Astrocyte (in vitro differentiated cells and primary cell): Measurements from ENCODE around the gene LANCL1. TPM values are rescaled to one million over a fixed set of nuclear protein-coding genes. Genes with fewer than 3 reads are reported as not detected.

Experiments
- DNase-seq: peaks from one replicate; pipeline ENCODE4 v3.0.0-alpha.2; 2010; ENCODE audit warnings: low read depth
- FAIRE-seq: peaks from 2 replicates; lab custom pipeline; 2011; peaks lifted over from hg19 to GRCh38; lab: Jason Lieb, UNC
- H2AFZ ChIP-seq: 2 replicates; pipeline ENCODE4 v1.6.0; 2012; ENCODE audit warnings: low read depth, low read length, inconsistent platforms
- H3K27ac ChIP-seq: 2 replicates; pipeline ENCODE4 v1.5.1; 2011; ENCODE audit warnings: low read depth, low read length, inconsistent platforms
- H3K27me3 ChIP-seq: 2 replicates; pipeline ENCODE4 v1.6.0; 2011; ENCODE audit warnings: low read length, inconsistent platforms; ENCODE audit not compliant: insufficient read depth
- H3K36me3 ChIP-seq: 2 replicates; pipeline ENCODE4 v1.5.1; 2011; ENCODE audit warnings: low read length, inconsistent platforms; ENCODE audit not compliant: insufficient read depth
- H3K4me1 ChIP-seq: 2 replicates; pipeline ENCODE4 v1.5.1; 2011; ENCODE audit warnings: low read length, inconsistent platforms; ENCODE audit not compliant: insufficient read depth
- H3K4me2 ChIP-seq: 2 replicates; pipeline ENCODE4 v1.6.0; 2012; ENCODE audit warnings: low read length, inconsistent platforms
- H3K4me3 ChIP-seq: 2 replicates; pipeline ENCODE4 v1.5.1; 2011; ENCODE audit warnings: low read depth, mild to moderate bottlenecking, low read length, inconsistent platforms; ENCODE audit not compliant: insufficient read depth
- H3K79me2 ChIP-seq: 2 replicates; pipeline ENCODE4 v1.6.0; 2012; ENCODE audit warnings: mild to moderate bottlenecking, low read length, inconsistent platforms; ENCODE audit not compliant: insufficient read depth
- H3K9ac ChIP-seq: 2 replicates; pipeline ENCODE4 v1.6.0; 2012; ENCODE audit warnings: mild to moderate bottlenecking, low read length, inconsistent platforms
- H3K9me3 ChIP-seq: 2 replicates; pipeline ENCODE4 v1.5.1; 2012; ENCODE audit warnings: low read depth, mild to moderate bottlenecking, low read length, inconsistent platforms; ENCODE audit not compliant: insufficient read depth
- H4K20me1 ChIP-seq: 2 replicates; pipeline ENCODE4 v1.6.0; 2012; ENCODE audit warnings: low read length, inconsistent platforms; ENCODE audit not compliant: insufficient read depth
- H3K27ac Mint-ChIP-seq: one replicate; pipeline ENCODE4 v1.8.0; 2021; ENCODE audit warnings: mild to moderate bottlenecking, mixed read lengths; ENCODE audit not compliant: unreplicated experiment
- H3K27me3 Mint-ChIP-seq: one replicate; pipeline ENCODE4 v1.8.0; 2021; ENCODE audit warnings: low read depth, mixed read lengths; ENCODE audit not compliant: unreplicated experiment
- H3K36me3 Mint-ChIP-seq: one replicate; pipeline ENCODE4 v1.8.0; 2021; ENCODE audit warnings: low read depth, mixed read lengths; ENCODE audit not compliant: unreplicated experiment
- H3K4me1 Mint-ChIP-seq: one replicate; pipeline ENCODE4 v1.8.0; 2021; ENCODE audit warnings: low read depth, mixed read lengths; ENCODE audit not compliant: unreplicated experiment
- H3K4me3 Mint-ChIP-seq: one replicate; pipeline ENCODE4 v1.8.0; 2021; ENCODE audit warnings: mild to moderate bottlenecking, moderate library complexity, mixed read lengths; ENCODE audit not compliant: unreplicated experiment
- H3K9me3 Mint-ChIP-seq: one replicate; pipeline ENCODE4 v1.8.0; 2021; ENCODE audit warnings: mild to moderate bottlenecking, mixed read lengths; ENCODE audit not compliant: unreplicated experiment
- CTCF ChIP-seq: IDR thresholded peaks from 2 replicates; pipeline ENCODE4 v1.5.1; 2011; ENCODE audit warnings: low read depth, mild to moderate bottlenecking, inconsistent platforms, low read length, moderate library complexity; ENCODE audit not compliant: insufficient read depth
- EZH2 ChIP-seq: IDR thresholded peaks from 2 replicates; pipeline ENCODE4 v1.6.1; 2012; ENCODE audit warnings: mild to moderate bottlenecking, low read length, inconsistent platforms; ENCODE audit not compliant: insufficient read depth
- total RNA-seq: library from RNA; stranded (reverse); gene quantifications from 2 replicates; pipeline ENCODE4 v1.2.1, GENCODE V29; 2021

The LANCL1 gene
- total RNA-seq, 1 donor from 2014 or later: 38.3 TPM

- H3K27ac Mint-ChIP-seq: no peak overlapping the region
- no peak overlapping the region for H3K27ac ChIP-seq
- FAIRE-seq: no peak
- H3K9me3 Mint-ChIP-seq: no peaks in the 10 kb centered on the region
- H3K4me1 ChIP-seq: peaks cover 6% of the 10 kb centered on the region
- H3K79me2 ChIP-seq: peaks cover 12% of the 10 kb centered on the region
- peaks cover 13% of the 10 kb centered on the region for H3K36me3 ChIP-seq
- no peaks in the 10 kb centered on the region for H3K27me3 ChIP-seq
- H3K4me1 Mint-ChIP-seq: peaks cover 7% of the 10 kb centered on the region
- no peaks in the 10 kb centered on the region for H4K20me1 ChIP-seq
- no peak overlapping the region for H2AFZ ChIP-seq
- H3K27me3 Mint-ChIP-seq: no peaks in the 10 kb centered on the region
- H3K4me3 ChIP-seq: no peak overlapping the region
- no peak overlapping the region for H3K4me3 Mint-ChIP-seq
- H3K9me3 ChIP-seq: no peaks in the 10 kb centered on the region
- no peak for DNase-seq
- H3K9ac ChIP-seq: no peak overlapping the region
- no peak for TF ChIP-seq EZH2
- no peak for TF ChIP-seq CTCF
- H3K4me2 ChIP-seq: no peak overlapping the region
- peaks cover 4% of the 10 kb centered on the region for H3K36me3 Mint-ChIP-seq
Observed at GRCh38 chr2:210474776-210475175, 1.8 kb downstream of the LANCL1 start.

DNA sequence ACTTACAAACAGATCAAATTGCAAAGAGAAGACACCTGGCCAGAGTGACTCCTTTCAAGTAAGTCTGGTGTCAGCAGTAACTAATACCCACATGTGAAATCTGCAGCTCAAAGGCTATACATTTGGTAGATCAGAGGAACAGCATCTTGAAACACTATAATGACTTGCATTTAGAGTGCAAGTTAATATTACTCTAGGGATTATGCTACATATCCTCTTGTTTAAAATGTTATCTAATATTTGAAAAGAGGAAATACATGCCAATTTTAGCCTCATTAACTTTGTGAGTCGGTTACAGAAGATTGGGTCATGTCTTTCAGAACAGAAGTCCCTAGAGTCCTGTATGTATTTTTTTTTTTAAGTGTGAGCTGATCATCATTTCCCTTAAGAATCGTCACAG is 15.2 kb downstream of the LANCL1 start:
- TF ChIP-seq EZH2 (no peak), CTCF (no peak)
- FAIRE-seq: no peak
- H3K27ac Mint-ChIP-seq: no peak overlapping the region

DNA sequence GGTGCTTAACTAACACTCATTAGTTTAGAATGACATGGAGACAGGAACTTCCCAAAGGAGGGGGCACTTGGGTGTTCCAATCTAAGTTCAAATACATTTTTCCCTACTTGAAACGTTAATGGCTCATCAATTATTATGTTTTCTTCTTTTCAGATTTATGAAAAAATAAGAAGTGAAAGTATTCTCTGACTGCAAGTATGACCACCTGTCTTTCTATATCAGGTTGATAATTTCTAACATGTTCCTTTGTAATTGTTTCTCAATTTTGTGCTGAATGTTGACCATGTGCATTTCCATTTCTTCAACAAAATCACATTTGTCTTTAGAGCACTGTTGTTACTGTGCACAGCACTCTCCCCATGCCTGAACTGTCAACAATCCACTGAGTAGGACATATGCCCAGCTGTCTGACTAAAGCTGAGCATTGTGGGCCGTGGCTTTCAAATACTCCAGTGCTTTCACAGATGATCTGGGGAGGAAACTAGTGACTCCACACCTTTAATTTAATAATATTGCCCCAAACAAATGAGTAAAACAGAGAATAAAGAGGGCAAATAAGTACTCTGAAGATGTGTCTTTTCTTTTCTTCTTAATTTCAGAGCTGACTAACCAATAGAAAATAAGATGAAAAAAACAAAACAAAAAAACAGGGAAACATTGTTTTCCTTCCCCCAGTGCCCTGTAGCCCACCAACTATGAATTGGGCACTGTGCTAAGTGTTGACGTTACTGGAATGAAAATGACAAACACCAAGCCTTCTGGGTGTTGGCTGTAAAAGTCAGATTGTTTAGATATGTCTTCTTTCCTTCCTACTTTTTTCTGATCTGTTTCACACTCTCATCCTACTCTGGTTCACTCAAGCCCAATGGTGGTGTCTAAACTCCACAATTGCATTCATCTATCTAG is 16.0 kb downstream of the LANCL1 start:
- FAIRE-seq: no peak
- Histone ChIP-seq H3K4me3 (no peak overlapping the region), H3K4me1 (no peaks in the 10 kb centered on the region), H3K27ac (no peak overlapping the region), H3K4me2 (no peak overlapping the region), H4K20me1 (no peaks in the 10 kb centered on the region), H3K9me3 (no peaks in the 10 kb centered on the region), H2AFZ (no peak overlapping the region), H3K9ac (no peak overlapping the region), H3K27me3 (no peaks in the 10 kb centered on the region), H3K36me3 (peaks cover 9% of the 10 kb centered on the region), H3K79me2 (no peaks in the 10 kb centered on the region)
- Mint-ChIP-seq H3K36me3 (peaks cover 5% of the 10 kb centered on the region), H3K27ac (no peak overlapping the region), H3K4me1 (no peaks in the 10 kb centered on the region), H3K4me3 (no peak overlapping the region), H3K27me3 (no peaks in the 10 kb centered on the region), H3K9me3 (peaks cover 2% of the 10 kb centered on the region)
- TF ChIP-seq CTCF (no peak), EZH2 (no peak)
- no peak for DNase-seq

More for the DNA sequence above, 15.2 kb downstream of the LANCL1 start:
- Mint-ChIP-seq H3K36me3 (peaks cover 10% of the 10 kb centered on the region), H3K27me3 (no peaks in the 10 kb centered on the region), H3K9me3 (peaks cover 3% of the 10 kb centered on the region), H3K4me1 (no peaks in the 10 kb centered on the region), H3K4me3 (no peak overlapping the region)
- Histone ChIP-seq H3K27ac (no peak overlapping the region), H4K20me1 (no peaks in the 10 kb centered on the region), H3K4me3 (no peak overlapping the region), H2AFZ (no peak overlapping the region), H3K4me1 (no peaks in the 10 kb centered on the region), H3K9ac (no peak overlapping the region), H3K27me3 (no peaks in the 10 kb centered on the region), H3K4me2 (no peak overlapping the region), H3K79me2 (no peaks in the 10 kb centered on the region), H3K9me3 (no peaks in the 10 kb centered on the region), H3K36me3 (peaks cover 13% of the 10 kb centered on the region)
- no peak for DNase-seq
